Adrenal gland (tissue), 5 donors: ENCODE data around the gene HS3ST3A1.

Source experiments
- POLR2A ChIP-seq, 2 donors: fragments of 450-650 bp; IDR thresholded peaks; one replicate each; pipeline ENCODE4 v1.6.1; 2017; ENCODE audit warnings: antibody characterized with exemption in 2 of 2, mild to moderate bottlenecking in 2 of 2, moderate library complexity in 1 of 2
- TF ChIP-seq, protein P1 (sequence below), 6 experiments: fragments of 450-650 bp in 4 of 6; fragments of 200-600 bp in 2 of 6; sonication (generic) in 1 of 6; IDR thresholded peaks; 1 replicate in 5 of 6; 2 replicates in 1 of 6; pipeline versions ENCODE4 v1.5.1 to v1.8.0; 2016 to 2021; ENCODE audit warnings: antibody characterized with exemption in 6 of 6, mild to moderate bottlenecking in 2 of 6, moderate library complexity in 1 of 6
- donor health status: DM: no; HTN: no; CAD: no.

DNA sequence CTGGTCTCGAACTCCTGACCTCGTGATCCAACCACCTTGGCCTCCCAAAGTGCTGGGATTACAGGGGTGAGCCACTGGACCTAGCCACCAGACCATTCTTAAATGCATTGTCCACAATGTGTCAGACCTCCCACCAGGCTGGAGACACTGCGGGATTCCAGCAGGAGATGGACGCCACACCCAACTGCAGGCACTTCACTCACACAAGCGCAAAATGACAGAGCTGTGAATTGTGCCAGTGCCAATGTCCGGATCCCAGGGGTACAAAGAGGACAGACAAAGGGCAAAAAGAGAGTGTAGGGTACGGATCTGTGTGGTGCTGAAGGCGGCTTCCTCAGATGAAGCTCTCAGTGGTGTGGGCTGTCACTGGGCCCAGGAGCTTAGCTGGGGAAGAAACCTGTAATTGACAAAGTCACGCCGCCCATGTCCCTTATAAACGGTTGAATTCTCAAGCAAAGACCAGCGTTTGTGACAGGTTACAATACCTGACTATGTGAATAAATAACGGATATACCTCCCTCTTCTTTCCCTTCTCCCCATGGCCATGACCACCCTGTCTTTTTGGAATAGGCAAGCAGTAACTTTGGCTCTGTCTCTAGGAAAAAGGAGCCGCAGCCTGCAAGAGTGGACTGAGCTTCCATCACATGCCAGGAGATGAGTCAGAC is 40.0 kb downstream of the HS3ST3A1 start:
- TF ChIP-seq, protein P1, sequence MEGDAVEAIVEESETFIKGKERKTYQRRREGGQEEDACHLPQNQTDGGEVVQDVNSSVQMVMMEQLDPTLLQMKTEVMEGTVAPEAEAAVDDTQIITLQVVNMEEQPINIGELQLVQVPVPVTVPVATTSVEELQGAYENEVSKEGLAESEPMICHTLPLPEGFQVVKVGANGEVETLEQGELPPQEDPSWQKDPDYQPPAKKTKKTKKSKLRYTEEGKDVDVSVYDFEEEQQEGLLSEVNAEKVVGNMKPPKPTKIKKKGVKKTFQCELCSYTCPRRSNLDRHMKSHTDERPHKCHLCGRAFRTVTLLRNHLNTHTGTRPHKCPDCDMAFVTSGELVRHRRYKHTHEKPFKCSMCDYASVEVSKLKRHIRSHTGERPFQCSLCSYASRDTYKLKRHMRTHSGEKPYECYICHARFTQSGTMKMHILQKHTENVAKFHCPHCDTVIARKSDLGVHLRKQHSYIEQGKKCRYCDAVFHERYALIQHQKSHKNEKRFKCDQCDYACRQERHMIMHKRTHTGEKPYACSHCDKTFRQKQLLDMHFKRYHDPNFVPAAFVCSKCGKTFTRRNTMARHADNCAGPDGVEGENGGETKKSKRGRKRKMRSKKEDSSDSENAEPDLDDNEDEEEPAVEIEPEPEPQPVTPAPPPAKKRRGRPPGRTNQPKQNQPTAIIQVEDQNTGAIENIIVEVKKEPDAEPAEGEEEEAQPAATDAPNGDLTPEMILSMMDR (IDR thresholded peaks at IDR 0.05) = no peak
- no peak for TF ChIP-seq POLR2A (IDR thresholded peaks at IDR 0.05)
